NCI-H128 (cell line): ENCODE measurements around the gene TRMT1.

Source experiments
- DNase-seq: peaks from one replicate; lab custom pipeline; 2025; ENCODE audit not compliant: unreplicated experiment; lab: John Stamatoyannopoulos, UW

The TRMT1 gene

DNA sequence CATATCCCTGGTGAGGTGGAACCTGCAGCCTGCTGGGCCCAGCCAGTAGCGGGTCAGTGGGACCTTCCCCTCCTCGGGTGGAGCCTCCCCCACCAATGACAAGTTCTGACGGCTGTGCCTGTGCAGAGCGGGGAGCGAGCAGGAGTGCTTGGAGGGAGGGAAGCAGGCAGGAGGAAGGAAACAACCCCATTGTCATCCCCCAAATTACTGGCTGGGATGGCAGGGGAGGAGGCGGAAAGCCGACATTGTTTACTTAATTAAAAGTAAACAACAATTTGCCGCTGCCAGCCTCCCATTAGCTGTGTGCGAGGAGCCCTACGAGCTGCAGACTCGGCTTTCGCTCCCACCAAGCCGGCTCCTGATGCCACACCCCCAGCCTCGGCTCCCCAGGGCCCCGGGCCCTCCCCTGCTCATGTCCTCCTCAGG lies 59.4 kb downstream of the TRMT1 start:
- no peak for DNase-seq

DNA sequence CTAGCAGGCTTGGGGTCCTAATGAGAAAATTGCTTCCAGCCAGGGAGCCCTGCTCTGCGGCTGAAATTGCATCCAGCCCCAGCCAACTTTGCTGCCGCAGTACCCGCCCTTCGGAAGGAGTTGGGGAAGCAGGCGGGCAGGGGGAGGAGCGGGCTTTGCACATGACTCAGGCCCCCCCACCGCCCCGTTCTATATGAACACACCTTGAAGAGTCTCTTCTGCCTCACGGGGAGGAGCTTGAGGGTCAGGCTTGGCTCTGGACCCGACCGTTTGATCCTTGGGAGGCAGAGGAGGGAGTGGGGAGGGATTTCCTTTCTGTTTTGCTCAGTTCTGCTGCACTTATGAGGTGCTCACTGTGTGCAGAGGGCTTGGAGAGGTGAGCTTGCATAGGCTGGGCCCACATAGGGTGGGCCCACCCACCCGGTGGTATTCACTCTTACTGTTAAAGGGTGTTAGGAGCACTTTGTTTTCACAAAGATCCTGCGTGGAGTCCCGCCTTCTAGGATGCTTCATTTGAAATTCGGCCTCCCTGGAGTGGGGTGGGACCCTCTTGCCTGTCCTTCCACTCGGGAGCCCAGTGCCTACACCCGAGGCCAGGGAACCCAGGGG lies 60.4 kb downstream of the TRMT1 start:
- no peak for DNase-seq

DNA sequence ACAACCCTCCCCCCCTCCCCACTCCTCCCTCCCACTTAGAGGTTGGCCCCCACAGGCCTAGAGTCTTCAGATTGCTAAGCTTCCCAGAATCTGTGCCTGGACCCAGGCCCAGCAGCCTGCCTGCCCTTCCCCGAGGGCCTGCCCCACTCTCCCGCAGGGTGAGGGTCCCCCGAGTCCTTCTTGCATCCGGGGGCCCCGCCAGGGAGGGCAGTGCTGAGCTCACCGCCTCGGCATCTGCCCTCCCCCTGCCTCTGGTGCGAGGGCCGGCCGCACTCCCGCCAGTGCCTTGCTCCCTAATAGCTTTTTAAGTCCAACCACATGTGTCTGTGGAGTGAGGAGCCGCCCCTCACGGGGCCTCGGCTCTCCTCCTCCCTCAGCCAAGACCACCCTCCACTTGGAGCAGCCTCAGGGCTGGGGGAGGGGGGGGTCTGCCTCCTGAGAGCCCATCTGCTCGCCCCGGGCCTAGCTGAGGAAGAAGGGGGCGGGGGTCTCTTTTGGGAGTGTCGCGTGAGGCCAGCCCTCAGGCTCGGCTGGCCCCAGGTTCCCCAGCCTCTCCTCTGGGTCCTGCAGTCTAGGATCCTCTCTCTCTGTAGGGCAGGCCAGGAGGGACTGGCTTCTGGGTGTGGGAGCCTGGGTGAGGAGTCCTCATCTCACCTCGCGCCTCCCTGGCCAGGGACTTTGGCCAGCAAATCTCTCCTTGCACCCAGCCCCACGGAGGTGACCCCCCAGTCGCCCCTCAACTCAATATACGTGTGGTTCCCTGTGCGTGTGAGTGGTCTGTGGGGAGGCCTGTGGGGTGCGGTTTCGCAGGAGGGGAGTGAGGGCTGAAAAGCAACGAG lies 61.1 kb downstream of the TRMT1 start:
- no peak for DNase-seq
